DMS153 treated with DMSO at 0.1 percent for 48 hours (cell line): ENCODE data around the gene CCDC107.

ENCODE experiments used
- DNase-seq: peaks from one replicate; lab custom pipeline; 2025; ENCODE audit not compliant: unreplicated experiment; lab: John Stamatoyannopoulos, UW

CCDC107 gene

GRCh38 chr9:35682051-35682450, 24.0 kb downstream of the CCDC107 start:
- no peak for DNase-seq

- DNase-seq = no peak
Observed at GRCh38 chr9:35682520-35683315, 24.6 kb downstream of the CCDC107 start.

- no peak for DNase-seq
Observed at GRCh38 chr9:35683323-35683722, 25.2 kb downstream of the CCDC107 start.

GRCh38 chr9:35684921-35685320, 26.8 kb downstream of the CCDC107 start:
- no peak for DNase-seq

DNA sequence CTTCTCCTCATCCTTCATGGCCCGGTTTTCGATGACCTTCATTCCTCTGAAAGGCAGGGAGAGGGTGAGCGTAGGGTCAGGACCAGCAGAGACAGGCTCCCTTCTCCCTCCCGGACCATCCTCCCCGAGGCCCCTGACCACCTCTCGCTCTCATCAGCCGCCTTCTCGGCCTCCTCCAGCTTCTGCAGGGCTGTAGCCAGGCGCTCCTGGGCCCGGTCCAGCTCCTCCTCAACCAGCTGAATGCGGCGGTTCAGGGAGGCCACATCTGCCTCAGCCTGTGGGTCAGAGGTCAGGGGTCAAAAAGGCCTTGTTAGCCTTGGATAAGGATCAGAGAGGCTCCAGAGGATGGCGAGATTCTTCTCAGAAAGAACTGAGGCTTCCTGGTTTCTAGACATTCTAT, 27.4 kb downstream of the CCDC107 start:
- DNase-seq = no peak

- no peak for DNase-seq
Observed at GRCh38 chr9:35686222-35687203, 28.4 kb downstream of the CCDC107 start.

GRCh38 chr9:35687306-35687705, 29.2 kb downstream of the CCDC107 start:
- DNase-seq = no peak

DNA sequence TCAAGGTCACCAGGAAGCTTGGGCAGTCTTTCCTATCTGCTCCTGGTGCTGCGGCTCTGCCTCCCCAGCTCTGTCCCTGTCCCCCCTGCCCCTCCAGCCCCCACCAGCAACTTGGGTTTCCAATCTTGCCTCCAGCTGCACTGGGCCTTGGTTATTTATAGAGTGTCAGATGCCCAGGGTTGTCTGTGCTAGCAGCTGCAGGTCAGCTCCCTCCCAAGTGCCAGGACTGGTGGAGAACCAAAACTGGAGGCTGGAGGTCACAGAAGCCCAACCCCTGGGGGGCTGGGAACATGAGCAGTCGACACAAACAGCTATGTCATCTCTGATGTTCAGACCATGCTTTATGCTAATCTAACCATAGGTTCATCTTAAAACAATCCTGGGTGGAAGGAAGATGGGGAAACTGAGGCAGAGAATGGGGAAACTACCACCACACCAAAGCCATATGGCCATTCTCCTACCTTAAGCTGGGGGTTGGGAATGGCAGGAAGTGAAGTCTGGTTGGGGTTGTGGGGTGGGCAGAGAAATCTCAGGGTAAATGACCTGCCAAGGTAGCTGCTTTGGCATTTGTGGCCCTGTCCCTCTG, 30.0 kb downstream of the CCDC107 start:
- DNase-seq = no peak

- DNase-seq = no peak
Observed at GRCh38 chr9:35688558-35689541, 30.8 kb downstream of the CCDC107 start.

GRCh38 chr9:35689542-35690293, 31.6 kb downstream of the CCDC107 start, which contains the start of gene TPM2:
Gene TPM2 (minus strand): TSS chr9:35689925. CDS start chr9:35689817, 108 bp downstream.
- no peak for DNase-seq

- no peak for DNase-seq
Observed at GRCh38 chr9:35690294-35690613, 32.2 kb downstream of the CCDC107 start.

GRCh38 chr9:35690614-35691333, 32.7 kb downstream of the CCDC107 start:
- no peak for DNase-seq

GRCh38 chr9:35691334-35691650, 33.2 kb downstream of the CCDC107 start:
- no peak for DNase-seq

DNA sequence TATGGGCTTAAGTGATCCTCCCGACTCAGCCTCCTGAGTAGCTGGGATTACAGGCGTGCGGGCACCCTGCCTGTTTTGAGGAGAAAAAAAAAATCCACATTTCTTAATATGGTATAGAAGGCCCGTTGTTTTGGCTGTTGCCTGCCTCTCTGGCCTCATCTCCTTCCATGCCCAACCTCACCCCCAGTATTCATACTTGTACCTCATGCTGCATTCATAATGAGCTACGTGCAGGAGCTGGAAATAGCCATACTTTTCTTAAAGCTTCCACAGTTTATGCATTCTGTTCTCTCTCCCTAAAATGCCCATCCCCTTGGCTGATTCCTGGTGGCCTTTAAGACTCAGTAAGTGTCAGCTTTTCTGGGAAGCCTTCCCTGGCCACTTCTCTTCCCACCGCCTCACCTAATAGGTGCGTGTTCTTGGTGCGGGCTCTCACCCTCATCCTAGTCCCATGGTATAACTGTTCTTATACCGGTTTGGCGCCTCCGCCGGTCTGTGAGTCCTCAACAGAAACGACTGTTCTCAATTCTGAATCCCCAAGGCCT, 33.7 kb downstream of the CCDC107 start:
- DNase-seq = no peak

- DNase-seq = no peak
Observed at GRCh38 chr9:35695943-35696401, 37.9 kb downstream of the CCDC107 start.

- DNase-seq = peak; percentile 19
Observed at GRCh38 chr9:35696520-35697215, 38.6 kb downstream of the CCDC107 start.

GRCh38 chr9:35697486-35697885, 39.4 kb downstream of the CCDC107 start:
- no peak for DNase-seq

DNA sequence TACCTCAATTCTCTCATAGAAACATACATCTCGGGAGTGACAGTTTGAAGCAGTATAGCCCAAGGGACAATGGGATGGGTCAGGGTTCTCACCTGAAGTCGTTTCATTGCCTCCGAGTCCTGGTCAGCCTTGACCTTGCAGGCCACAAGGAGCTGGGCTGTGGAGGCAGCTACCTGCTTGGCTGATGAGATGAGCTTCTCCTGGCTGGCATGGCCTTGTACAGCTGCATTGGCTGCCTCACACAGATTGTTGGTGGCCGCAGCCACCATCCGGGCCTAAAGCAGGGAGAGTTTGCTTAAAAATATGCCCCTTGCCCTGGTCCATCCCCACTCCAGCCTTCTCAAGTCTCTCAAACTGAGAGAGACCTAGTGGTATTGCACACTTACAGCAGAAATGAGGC, 40.1 kb downstream of the CCDC107 start:
- DNase-seq = no peak
